Measurements from ENCODE around the gene BTBD8. TPM values are rescaled to one million over a fixed set of nuclear protein-coding genes. Genes with fewer than 3 reads are reported as not detected.

The BTBD8 gene
- polyA plus RNA-seq, 1 donor, result 9.0 TPM

- DNase-seq, result no peak
These were observed 112.1 kb downstream of the BTBD8 start for GRCh38 chr1:92192246-92192645.

- DNase-seq, result no peak
These were observed 114.4 kb downstream of the BTBD8 start for GRCh38 chr1:92194511-92194910.

GRCh38 chr1:92201973-92202372 is 121.8 kb downstream of the BTBD8 start:
- no peak for DNase-seq

- DNase-seq, result no peak
These were observed 123.0 kb downstream of the BTBD8 start for GRCh38 chr1:92203105-92203504.

- no peak for DNase-seq
These were observed 130.6 kb downstream of the BTBD8 start for GRCh38 chr1:92210701-92211100.

GRCh38 chr1:92211166-92211565 is 131.0 kb downstream of the BTBD8 start:
- no peak for DNase-seq

GRCh38 chr1:92217721-92218120 is 137.6 kb downstream of the BTBD8 start, which contains the start of gene C1orf146:
Gene C1orf146 (plus strand): TSS chr1:92217915. CDS start chr1:92231421, 13,506 bp downstream.
- no peak for DNase-seq

- DNase-seq, result no peak
These were observed 138.4 kb downstream of the BTBD8 start for GRCh38 chr1:92218559-92218958.

- no peak for DNase-seq
These were observed 138.9 kb downstream of the BTBD8 start for GRCh38 chr1:92219028-92219427.

- DNase-seq, result no peak
These were observed 148.3 kb downstream of the BTBD8 start for GRCh38 chr1:92228401-92228800.

- no peak for DNase-seq
These were observed 150.6 kb downstream of the BTBD8 start for GRCh38 chr1:92230736-92231135.

Other genes starting within 250 kb of the BTBD8 start
- 112 TPM for gene TGFBR3, start 194.2 kb upstream of the BTBD8 start, polyA plus RNA-seq (ENCODE audit: insufficient read length)
- not detected for gene BRDT, start 130.9 kb upstream of the BTBD8 start, polyA plus RNA-seq (ENCODE audit: insufficient read length)
- gene EPHX4, start 50.4 kb upstream of the BTBD8 start, polyA plus RNA-seq (ENCODE audit: insufficient read length), result 1.6 TPM
- 0.52 TPM for gene SETSIP, start 4.9 kb upstream of the BTBD8 start, polyA plus RNA-seq (ENCODE audit: insufficient read length)
- 0.37 TPM for gene C1orf146, start 137.6 kb downstream of the BTBD8 start, polyA plus RNA-seq (ENCODE audit: insufficient read length)
- gene GLMN, start 218.6 kb downstream of the BTBD8 start, polyA plus RNA-seq (ENCODE audit: insufficient read length), result 33.0 TPM
- gene RPAP2, start 218.7 kb downstream of the BTBD8 start, polyA plus RNA-seq (ENCODE audit: insufficient read length), result 37.1 TPM

Data from left kidney (tissue), 2 donors.